Uterus (tissue), 2 donors: ENCODE results near the gene PDCD1LG2.

Experiments
- CTCF ChIP-seq, 4 experiments: fragments of 200-600 bp in 2 of 4; fragments of 450-650 bp in 2 of 4; sonication (generic) in 2 of 4; IDR thresholded peaks; one replicate each; pipeline ENCODE4 v1.5.1; 2016 to 2019; ENCODE audit warnings: antibody characterized with exemption in 4 of 4, mild to moderate bottlenecking in 2 of 4, moderate library complexity in 1 of 4
- POLR2A ChIP-seq, 2 donors: fragments of 450-650 bp; IDR thresholded peaks; one replicate each; pipeline ENCODE4 v1.6.1; 2016; ENCODE audit warnings: antibody characterized with exemption in 2 of 2, mild to moderate bottlenecking in 1 of 2, moderate library complexity in 1 of 2

DNA sequence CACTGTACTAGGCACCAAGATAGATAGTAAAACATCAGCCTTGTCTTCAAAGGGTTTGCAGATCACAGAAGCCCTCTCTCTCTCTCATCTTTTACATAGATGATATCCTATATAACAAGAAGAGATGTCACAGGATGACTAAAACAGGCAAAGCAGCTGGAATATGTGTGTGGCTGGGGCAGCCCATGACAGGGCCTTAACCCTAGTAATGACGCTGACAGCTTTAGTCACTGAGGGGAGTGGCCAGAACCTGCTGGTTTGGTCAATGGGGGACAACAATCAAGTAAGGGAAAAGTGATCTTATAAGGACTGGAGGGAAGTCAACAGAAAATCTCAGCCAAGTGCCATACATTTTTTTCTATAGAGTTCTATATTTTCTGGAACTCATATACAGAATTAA, 76.7 kb downstream of the PDCD1LG2 start:
- TF ChIP-seq CTCF (IDR thresholded peaks at IDR 0.05): no peak
- TF ChIP-seq POLR2A (IDR thresholded peaks at IDR 0.05): no peak
